GM19395 (cell line): ENCODE measurements around the gene FNDC5.

Experiments used
- ATAC-seq: cut with Tn5 transposase; IDR thresholded peaks from one replicate; pipeline ENCODE4 v1.9.1; 2021; ENCODE audit warnings: mild to moderate bottlenecking, moderate library complexity; ENCODE audit not compliant: unreplicated experiment

The FNDC5 gene

DNA sequence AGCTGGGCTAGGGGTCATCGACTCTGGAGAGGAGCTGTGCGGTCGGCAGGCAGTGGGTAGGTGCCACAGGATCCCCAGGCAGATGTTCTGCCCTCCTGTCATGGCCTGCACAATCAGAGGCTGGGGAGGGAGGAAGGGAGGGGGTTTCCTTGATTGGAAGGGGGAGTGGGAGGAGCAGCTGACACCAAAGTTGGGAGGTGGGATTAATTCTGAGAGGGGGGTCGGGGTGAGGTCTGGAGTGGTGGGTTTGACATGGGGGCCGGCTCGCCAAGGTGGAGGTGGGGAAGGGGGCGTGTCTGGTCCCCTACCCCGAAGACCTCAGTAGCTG lies 14.9 kb upstream of the FNDC5 start:
- no peak for ATAC-seq

DNA sequence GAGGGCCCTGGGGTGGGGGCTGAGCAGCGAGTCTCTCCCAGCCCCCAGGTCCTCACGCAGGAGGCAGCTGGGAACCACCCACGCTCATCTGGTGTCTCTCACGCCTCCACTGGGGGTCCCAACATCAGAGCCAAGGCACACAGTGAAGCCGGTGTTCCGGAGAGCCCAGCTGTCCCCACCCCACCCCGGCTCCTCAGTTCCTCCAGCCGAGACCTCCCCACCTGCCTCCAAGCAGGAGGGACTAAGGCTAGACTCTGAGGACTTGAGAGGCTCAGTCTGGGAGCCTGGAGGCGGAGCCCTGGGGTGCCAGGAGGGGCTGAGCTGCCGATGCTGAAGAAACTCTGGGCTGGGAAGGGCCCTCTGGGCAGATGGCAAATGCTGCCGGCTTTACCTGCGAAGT lies 14.0 kb upstream of the FNDC5 start:
- ATAC-seq, result no peak

DNA sequence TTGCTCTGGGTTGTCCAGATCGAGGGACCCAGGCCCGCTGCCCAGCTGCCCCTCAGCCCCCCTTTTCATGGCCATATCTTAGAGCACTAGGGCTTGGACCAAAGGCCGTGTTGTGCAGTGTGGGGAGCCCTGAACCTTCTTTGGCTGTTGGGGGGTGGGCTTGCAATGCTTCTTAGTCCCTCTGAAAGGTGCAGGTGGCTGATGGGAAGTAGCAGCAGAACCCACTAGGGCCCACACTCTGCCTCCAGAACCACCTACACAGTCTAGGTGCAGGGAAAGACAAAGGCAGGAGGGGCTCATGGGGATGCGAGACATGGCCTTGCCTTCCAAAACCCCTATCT lies 13.3 kb upstream of the FNDC5 start:
- no peak for ATAC-seq

DNA sequence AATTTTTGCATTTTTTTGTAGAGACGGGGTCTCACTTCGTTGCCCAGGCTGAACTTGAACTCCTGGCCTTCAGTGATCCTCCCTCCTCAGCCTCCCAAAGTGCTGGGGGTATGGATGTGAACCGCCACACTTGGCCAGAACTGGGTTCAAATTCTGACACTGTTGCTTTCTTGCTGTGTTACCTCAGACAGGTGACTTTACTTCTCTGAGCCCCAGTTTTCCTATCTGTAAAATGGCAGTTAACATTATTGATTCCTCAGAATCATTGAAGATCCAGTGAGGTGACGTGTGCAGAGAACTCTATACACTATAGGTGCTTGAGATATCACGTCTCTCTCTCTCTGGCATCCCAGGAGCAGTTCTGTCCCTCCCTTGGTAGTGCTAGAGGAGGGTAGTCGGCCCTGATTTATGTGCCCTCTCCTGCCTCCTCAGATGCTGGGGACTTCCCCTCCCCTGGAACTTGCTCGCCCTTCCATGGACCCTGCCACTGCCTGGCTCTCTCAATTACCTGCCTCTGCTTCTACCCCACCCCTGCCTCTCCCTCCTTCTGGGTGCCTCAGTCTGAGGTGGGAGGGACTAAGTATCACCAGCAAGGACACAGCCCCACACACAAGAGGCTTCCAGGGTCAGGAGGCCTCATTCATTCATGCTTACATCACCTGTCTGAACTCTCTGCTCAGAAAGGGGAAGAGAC lies 12.8 kb upstream of the FNDC5 start:
- ATAC-seq, result no peak

GRCh38 chr1:32881871-32882850 lies 11.4 kb upstream of the FNDC5 start:
- no peak for ATAC-seq

DNA sequence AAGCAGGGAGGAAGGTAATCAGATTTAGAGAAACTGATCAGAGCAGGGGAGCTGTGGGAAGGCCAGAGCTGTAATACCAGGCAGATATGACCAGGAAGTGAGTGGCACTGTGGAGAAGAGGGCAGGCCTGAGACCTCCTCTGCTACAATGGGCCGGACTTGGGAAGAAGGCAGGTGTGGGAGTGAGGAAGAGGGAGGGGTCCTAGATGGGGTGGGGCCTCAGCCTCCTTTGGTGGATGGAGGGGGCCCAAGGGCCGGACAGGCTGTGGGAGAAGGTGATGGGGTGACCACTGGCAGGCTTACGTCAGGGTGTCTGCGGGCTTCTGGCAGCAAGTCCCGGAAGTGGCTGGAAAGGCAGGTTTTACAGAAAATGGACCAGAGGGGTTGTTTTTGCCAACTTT lies 10.6 kb upstream of the FNDC5 start:
- no peak for ATAC-seq

DNA sequence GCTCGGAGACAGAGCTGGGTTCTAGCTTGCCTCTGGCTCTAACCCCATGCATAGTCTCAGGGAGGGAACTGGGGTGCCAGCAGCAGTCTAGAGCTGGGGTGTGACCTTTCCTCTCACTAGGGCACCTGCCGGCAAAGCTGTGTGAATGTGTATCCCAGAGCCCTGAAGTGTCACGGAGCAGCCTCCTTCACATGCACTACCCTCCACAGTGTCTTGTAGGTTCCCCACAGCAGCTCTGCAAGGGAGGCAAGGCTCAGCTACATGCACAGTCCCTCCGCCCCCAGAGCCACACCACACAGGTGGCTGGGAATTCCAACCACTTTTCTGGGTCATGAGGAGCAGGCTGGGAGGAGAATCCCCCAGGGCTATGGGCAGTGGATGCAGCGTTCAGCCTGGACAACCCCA lies 7.9 kb upstream of the FNDC5 start:
- ATAC-seq, result no peak

DNA sequence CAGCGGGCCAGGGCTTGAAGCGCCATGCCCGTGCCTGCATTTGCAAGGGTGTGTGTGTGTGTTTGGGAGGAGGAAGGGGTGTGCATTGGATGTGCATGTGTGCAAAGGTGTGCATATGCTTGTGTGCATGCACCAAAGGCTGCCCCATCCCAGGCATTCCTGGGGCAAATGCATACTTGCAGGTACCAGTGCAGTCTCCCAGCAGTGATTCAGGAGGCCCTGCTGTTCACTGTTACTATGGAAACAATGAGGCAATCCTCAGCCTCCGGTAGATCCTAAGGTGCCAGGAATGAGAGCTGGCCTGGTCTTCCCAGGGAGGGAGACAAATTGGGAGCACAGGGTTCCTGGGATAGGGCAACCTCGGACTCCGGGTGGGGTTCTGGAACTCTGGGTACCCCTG lies 7.5 kb upstream of the FNDC5 start:
- no peak for ATAC-seq

DNA sequence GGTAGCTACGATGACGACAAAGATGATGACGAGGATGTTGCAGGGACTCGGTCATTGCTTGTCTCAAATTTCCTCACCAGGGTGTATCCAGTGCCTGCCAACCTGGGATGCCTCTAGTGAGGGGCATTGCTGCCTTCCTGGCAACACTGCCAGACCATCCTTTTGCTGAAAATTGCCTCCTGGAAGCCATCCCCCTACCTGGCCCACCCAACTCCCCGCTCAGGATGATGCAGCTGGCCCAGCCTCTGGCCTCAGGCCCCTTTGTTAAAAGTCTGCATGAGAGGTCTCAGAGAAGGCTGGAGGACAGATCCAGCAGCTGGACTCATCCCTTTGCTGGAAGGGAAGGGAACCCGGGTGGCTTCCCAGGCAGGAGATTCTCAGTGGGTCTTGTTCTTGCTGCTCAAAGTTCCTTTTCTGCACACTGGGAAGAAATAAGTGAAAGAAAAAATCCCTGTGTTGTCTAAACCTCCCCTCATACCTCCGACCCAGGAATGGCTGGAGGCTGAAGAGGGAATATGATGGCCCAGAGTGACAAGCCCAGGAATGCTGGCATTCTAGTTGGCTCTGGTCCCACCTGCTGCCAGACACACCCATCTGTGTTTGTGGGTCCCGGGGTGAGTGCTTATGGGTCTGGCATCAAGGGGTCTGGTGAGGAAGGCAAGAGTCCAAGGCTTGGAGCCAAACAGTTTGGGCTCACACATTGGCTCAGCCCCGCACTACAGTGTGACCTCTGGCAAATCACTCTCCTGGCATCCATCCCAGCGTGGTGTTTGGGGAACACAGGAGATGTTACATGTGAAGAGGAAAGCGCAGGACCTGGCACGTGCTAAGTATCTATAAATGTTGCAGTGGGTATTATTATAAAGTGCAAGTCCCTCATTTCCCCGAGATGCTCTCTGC lies 6.7 kb upstream of the FNDC5 start:
- ATAC-seq, result no peak

DNA sequence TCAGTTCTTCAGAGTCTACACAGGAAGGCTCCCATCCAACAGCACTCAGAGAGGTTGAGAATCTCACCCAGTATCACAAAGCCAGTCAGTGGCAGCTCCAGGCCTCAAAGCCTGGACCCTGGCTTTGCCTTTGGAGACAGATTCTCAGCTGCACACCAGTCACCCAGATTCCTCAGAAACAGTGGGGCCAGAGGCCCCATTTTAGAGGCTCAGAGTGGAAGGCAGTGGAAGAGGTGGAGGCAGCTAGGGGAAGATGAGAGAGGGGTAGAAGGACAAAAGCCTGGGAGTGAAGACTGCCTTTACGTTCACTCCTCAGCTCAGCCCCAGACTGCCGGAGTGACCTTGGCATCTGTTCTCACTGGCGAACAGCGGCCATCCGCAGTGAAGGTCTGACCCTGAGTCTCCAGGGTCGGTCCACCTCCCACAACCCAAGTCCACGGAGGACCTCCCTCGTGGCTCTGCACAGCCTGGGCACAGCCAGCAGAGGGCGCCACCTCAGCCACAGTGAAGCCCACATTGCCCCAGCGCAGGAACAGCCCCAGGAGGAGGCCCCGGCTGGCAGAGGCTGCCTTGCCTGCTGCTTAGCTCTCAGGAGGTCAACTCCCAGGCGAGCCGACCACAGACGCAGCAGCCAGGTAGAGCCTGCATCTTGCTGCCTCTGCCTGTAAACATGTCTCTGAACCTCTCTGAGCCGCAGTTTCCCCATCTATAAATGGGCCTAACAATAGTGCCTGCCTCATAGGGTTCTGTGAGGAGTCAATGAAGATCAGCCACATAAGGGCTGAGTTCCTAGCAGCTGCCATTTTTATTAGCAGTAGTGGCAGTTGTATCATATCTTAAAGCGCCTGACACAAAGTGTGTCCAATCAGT lies 5.9 kb upstream of the FNDC5 start:
- no peak for ATAC-seq

DNA sequence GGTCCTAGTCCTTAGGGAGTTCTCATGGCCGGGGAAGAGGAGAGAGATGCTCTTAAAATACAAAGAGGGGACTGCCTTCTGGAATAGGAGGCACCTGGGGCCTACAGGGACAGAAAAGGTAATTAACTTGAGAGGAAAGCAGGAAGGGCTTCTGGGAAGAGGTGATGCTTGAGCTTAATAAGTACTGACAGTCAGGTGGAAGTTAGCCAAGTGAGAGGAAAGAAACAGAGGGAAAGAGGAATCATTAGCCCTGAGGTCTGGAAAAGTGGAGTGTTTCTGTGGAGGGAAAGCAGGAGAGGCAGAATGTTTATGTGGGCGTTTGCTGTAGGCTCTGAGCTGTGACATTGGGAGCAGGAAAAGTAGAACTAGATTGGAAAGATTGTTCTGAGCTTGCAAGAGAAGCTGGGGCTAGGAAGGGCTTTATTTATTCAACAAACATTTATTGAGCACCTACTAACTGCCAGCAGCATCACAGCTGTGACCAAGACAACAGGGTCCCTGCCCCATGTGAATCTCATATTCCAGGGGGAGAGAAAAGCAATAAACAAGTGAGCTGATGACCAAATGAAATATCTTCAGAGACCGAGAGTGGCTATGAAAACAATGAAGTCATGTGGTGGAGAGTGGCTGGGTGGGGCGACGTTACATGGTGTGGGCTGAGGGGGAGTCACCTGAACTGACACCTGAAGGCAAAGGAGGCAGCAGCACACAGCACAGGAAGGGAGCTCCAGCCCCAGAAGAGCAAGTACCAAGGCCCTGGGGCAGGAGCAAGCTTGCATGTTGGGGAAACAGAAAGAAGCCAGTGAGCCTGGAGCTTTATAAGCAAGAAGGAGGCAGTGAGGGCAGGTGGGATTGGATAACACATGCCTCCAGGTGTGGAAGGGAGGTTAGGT lies 4.4 kb upstream of the FNDC5 start:
- no peak for ATAC-seq

GRCh38 chr1:32873484-32873883 lies 2.8 kb upstream of the FNDC5 start:
- no peak for ATAC-seq

DNA sequence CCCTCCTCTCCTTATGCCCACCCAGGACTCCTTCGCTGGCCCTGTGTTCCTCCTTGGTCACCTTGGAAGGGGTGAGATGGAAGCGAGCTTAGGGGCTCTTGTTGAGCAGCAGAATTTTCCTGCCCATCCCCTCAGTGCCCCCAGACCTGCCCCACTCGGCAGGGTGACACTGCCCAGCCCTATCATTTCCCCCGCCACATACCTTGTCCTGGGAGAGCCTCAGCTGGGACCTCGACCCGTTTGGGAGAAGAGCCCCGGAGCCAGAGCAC lies 1.4 kb upstream of the FNDC5 start:
- no peak for ATAC-seq

DNA sequence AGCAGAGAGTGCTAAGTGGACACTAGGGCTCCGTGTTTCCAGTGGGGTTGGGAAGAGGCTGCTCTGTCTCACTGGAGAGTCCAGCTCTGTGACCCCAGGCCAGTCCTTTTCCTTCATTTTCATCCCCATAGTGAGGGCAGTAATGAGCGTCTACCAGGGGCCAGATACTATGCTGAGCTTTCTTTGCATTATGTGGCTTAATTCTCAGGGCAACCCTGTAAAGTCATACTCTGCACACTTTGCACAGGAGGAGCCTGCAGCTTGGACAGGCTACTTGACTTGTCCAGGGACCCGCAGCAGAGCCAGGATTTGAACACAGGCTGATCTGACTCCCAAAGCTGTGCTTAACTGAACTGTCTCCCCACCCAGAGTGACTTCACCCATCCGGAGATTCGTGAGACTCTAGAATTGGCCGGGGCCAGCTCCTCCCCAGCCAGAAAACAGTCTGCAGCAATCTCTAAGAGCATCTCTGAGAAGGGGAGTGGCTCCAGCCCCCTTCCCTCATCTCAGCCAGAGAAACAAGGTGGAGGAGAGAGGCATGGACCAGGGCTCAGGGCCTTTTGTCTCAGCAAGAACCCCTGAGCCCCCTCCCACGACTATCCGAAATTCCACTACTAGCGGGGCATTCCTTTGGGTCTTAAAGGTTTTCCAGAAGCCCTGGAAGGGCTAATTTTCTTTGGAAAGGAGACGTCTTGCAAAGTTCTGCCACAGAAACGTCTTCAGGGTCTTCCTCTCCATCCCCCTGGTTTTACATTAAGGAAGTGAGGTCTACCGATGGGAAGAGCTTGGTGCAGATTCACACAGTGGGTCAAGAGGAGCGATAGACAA lies 866 bp upstream of the FNDC5 start:
- ATAC-seq, result no peak

DNA sequence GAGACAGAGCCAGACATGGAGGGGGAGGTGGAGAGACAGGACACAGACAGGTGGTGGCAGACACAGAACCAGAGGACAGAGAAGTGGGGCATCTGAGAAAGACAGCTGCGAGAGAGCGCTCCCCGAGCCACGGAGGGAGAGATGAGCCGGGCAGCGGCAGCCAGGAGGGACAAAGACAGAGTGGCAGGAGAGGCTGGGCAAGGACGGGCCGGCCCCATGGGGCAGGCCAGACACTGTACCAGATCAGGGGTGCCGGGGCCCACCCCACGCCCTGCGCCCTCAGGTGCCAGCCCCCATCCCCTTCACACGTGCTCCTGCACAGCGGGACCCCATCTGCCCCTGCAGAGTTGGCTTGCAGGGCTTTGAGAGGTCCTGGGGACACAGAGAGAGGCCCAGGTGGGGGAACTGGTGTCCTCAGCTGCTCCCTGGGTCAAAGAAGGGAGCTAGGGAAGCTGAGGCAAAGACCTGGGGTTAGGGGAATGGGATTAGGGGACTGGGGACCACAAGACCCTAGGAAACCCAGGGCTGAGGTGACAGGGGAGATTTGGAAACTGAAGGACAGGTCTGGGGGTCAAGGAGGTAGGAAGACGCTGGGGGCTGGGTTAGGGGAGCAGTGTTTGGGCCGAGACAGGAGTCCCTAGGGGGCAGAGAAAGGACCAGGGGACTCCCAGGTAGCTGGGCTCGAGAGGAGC lies 643 bp downstream of the FNDC5 start:
- no peak for ATAC-seq

GRCh38 chr1:32868806-32869455 lies 1.8 kb downstream of the FNDC5 start:
- no peak for ATAC-seq

- ATAC-seq, result no peak
Measured at GRCh38 chr1:32868085-32868484, 2.6 kb downstream of the FNDC5 start.

DNA sequence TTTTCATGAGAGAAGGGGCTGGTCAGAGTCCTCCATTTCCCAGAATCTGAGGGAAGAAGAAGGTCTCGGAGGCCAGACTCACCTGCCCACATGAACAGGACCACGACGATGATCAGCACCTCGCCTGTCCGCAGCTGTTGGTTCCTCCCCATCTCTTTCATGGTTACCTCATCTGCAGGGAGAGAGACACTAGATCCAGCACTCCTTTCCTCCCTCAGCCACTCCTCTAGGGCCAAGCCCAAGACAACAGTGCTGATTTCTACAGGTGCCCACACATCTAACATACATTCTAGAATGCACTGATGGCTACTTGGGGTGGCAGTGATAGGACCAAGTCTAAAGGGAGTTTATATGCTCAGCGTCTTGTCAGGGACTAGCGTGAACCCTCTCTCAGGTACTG lies 3.0 kb downstream of the FNDC5 start:
- no peak for ATAC-seq
